LHCN-M2 (cell line): ENCODE measurements around the gene METTL2B. TPM values are rescaled to one million over a fixed set of nuclear protein-coding genes. Genes with fewer than 3 reads are reported as not detected.
"Not testable (repeated sequence)": the region's sequence is repeated elsewhere in the genome, so short reads cannot be mapped to it uniquely, and the experiment has no call there.

ENCODE experiments used
- DNase-seq: peaks from one replicate; pipeline ENCODE4 v3.0.0-alpha.2; 2012; ENCODE audit warnings: low read depth
- total RNA-seq: library from RNA; depleted of rRNA; stranded (reverse); fragments of >200 nt; gene quantifications from 2 replicates; pipeline ENCODE4 v1.2.3, GENCODE V29; 2014

METTL2B gene
- total RNA-seq, 1 experiment from 2014 or later, result 49.5 TPM

DNA sequence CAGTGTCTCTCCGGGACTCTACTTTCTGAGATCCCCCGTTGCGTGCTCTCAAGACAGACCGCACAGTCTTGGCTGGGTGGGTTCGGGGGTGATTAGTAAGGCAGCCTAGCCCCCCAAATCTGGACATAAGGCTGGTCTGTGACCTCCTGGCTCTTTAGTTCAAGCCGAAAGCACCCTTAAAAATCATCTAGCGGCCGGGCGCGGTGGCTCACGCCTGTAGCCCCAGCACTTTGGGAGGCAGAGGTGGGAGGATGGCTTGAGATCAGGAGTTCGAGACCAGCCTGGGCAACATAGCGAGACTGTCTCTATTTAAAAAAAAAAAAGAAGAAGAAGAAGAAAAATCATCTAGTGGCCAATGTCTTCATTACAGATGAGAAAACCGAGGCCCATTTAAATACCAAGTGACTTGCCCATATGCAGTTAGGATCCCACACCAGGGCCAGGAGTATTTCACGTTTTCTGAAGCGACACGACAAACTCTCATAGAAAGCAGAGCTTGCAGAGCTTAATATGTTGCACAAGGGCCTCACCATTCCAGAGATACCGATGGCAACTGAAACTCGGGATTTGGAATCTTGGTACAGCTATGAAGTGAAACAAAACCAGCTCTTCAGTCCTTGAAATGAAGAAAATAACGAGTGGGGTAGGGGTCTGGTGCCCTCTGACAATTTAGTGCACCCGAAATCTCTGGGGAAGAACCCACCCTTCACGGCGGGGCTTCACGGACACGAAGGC is 21.6 kb upstream of the METTL2B start:
- DNase-seq, result peak; percentile 46

DNA sequence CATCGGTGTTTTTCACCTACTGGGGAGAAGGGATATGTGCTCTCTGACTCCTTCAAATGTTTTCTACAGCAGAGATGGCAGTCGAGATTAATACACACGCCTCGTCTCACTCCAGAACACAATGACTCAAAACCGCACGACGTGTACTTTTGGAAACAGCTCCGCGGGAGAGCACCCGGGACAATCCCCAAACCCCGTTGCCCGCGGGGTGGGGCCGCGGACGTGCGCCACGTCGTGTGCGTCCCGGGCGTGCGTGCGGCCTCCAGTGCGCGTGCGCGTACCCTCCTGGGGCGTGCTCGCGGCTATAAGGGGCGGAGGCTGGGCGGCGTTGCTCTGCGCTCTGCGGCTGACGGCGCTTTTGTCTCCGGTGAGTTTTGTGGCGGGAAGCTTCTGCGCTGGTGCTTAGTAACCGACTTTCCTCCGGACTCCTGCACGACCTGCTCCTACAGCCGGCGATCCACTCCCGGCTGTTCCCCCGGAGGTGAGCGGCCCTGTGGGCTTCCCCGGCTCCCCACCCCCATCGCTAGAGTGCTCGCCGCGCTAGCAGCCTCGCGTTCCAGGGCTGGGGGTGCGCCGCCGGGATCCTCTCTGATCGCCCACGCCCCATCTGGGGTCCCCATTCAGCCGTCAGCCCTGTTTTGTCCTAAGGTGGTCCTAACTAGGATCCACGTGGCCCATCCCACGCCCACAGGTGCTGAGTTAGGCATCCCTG is 20.8 kb upstream of the METTL2B start, which contains the start of gene HILPDA:
Gene HILPDA (plus strand): TSS at position 336 of the 712 bp plus-strand sequence. CDS start 1,391 bp downstream, outside the sequence.
- DNase-seq, result peak; percentile 99

DNA sequence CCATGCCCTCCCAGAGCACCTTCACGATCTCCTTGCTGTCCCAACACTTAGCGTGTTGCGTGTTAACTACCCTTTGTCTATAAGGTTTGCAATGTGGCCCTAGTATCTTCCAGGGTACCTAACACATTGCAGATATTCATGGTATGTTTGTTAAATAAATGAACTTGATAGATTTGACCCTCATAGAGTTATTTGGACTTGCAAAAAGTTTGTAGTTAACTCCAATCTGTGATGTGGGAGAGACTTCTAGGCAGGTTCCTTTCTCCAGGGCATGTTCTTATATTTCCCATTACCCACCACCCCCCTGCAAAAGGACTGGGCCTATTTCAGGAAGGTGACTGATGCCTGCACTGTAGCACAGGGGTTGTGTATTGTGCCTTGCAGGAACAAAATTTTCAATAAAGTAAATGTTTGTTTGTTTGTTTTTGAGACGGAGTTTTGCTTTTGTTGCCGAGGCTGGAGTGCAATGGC is 20.3 kb upstream of the METTL2B start:
- DNase-seq, result no peak

DNA sequence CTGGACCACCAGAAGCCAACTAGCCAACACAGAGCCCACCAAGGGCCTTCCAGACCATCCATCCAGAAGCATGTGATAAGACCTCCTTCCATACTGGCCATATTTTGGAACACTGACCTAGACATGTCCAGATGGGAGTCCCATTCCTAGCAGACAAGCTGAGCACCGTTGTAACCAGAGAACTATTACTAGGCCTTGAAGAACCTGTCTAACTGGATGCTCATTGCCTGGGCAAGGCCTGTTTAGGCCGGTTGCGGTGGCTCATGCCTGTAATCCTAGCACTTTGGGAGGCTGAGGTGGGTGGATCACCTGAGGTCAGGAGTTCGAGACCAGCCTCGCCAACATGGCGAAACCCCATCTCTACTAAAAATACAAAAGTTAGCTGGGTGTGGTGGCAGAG is 19.2 kb upstream of the METTL2B start:
- not testable (repeated sequence) for DNase-seq

DNA sequence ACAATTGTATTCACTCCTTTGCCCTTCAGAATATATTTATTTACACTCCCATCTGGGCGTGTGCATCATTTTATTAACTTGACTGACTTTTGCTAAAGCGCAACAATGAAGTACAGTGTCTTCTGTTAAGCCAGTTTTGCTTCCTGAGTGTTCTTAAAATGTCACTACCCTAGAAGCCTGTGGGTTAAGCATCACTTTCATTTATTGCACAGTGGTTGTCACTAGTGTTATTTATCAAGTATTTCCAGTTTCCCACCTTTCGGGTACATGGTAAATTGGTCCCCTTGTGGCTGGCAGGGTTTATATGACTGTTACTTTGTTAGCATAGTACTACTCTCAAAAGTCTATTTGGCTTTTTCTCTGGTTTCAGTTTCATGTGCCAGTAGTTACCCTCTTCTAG is 17.6 kb upstream of the METTL2B start:
- DNase-seq, result no peak

DNA sequence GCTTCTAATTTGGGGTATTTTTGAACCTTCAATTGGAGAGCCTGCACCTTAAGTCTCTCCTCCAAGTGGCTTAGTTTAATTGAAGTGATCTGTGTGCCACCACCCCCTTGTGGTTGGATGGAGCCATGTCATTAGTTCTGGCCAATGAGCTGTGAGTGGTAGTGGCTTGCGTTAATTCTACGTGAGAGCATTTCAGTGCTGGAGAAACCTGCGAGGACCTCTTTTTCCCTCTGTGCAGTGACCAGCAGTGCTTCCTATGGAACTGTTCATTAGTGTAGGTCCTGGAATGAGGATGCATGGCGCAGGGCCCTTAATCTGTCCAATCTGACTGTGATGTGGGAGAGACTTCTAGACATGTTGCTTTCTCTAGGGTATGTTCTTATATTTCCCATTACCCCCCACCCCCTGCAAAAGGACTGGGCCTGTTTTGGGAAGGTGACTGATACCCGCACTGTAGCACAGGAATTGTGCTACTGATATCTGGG is 17.1 kb upstream of the METTL2B start:
- peak; percentile 70 for DNase-seq

DNA sequence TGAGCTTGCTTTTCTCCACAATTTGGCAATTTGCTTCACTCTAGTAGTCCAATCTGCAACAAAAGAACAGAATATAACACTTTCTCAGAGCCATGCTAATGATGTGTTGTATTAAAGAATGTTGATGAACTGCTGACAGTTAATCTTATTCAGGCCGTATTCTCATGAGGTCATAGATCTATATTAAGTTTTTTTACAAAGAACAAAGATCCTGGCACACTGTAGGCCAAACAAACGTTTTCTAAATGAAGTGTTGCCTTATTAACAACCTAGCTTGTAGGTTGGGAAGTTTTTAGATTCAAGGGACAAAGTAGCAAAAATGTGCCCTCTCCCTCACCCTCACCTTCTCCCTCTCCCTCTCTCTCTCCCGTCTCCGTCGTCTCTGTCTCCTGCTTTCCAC is 14.1 kb upstream of the METTL2B start:
- no peak for DNase-seq

DNA sequence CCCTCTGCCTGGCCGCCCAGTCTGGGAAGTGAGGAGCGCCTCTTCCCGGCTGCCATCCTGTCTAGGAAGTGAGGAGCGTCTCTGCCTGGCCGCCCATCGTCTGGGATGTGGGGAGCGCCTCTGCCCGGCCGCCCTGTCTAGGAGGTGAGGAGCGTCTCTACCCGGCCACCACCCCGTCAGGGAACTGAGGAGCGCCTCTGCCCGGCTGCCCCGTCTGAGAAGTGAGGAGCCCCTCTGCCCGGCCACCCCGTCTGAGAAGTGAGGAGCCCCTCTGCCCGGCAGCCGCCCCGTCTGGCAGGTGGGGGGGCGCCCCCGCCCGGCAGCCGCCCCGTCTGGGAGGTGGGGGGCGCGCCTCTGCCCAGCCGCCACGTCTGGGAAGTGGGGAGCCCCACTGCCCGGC is 13.2 kb upstream of the METTL2B start:
- DNase-seq, result not testable (repeated sequence)

DNA sequence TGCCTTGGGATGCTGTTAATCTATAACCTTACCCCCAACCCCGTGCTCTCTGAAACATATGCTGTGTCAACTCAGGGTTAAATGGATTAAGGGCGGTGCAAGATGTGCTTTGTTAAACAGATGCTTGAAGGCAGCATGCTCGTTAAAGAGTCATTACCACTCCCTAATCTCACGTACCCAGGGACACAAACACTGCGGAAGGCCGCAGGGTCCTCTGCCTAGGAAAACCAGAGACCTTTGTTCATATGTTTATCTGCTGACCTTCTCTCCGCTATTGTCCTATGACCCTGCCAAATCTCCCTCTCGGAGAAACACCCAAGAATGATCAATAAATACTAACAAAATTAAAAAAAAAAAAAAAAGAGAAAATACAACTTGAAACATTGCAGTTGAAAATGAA is 12.6 kb upstream of the METTL2B start:
- DNase-seq, result not testable (repeated sequence)

DNA sequence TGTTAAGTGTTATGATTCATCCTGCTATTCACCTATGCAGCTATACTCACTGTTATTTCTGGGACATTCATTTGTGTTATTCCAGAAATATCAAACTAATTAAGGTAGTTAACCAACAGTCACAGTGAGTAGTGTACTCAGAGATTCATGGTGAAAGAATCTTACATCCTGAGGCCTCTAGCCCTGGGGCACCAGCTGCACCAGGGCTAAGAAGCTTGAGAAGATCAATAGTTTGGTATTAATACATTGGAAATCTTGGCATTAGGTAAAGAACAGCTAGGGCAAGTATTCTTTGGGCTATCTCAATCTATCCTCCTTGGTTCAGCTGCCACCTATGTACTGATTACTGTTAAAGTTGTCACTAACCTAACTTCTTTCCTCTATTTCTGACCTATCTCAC is 9.7 kb upstream of the METTL2B start:
- not testable (repeated sequence) for DNase-seq

DNA sequence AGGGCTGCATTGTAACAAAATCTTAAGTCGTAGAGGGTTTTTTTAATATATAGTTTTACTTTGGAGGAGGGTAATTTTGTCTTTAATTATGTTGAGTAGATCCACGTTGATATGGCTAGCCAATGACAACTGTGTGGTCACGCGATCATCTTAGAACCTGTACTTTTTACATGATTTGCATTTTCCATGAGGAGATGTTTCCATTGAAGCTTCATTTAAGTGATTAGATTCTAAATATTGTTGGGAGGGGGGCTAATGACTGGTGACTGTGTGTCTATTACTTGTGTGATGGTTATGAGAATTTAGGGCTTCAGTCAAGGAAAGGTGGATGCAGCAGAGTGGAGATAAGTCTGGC is 765 bp downstream of the METTL2B start:
- peak; percentile 7 for DNase-seq

DNA sequence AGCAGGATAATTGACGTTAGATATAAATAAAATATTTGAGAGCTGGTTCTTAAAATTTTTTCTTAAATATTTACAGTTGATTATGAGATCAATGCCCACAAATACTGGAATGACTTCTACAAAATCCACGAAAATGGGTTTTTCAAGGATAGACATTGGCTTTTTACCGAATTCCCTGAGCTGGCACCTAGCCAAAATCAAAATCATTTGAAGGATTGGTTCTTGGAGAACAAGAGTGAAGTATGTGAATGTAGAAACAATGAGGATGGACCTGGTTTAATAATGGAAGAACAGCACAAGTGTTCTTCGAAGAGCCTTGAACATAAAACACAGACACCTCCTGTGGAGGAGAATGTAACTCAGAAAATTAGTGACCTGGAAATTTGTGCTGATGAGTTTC is 2.5 kb downstream of the METTL2B start:
- DNase-seq, result not testable (repeated sequence)

DNA sequence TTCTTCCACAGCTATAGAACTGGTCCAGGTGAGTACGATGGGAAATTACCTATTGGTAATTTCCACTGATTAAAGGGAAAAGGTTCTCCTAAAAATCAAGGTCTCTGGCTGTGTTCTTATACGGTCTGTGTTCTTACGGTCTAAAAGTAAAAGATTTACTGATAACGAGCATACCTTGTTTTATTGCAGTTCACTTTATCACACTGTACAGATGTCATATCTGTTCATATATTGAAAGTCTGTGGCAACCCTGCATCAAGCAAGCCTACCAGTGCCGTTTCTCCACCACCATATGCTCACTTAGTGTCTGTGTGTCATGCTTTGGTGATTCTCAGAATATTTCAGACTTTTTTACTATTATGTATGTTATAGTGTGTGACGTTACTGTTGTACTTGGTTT is 11.6 kb downstream of the METTL2B start:
- not testable (repeated sequence) for DNase-seq

DNA sequence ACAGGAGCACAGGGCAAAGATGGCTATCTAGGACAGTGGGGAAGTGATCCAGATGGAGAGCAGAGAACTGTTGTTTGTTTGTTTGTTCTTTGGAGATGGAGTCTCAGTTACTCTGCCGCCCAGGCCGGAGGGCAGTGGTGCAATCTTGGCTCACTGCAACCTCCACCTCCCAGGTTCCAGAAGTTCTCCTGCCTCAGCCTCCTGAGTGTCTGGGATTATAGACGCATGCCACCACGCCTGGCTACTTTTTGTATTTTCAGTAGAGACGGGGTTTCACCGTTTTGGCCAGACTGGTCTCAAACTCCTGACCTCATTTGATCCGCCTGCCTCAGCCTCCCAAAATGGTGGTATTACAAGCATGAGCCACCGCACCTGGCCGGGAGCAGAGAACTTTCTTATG is 20.9 kb downstream of the METTL2B start:
- DNase-seq, result no peak

DNA sequence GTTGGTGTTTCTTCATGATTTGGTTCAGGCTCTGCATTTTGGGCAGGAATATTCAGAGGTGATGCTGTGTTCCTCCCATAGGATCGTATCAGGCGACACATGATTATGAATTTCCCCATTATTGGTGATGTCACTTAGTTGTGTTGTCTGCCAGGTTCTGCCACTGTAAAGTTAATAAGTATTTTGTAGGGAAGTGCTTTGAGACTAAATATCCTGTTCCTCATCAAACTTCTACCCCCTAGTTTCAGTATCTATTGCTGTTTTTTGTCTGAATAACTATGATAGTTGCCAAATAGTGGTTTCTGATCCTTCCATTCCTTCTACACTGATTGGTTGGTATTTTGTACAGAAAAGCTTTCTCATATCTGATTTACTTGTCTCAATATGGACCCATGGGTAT is 28.9 kb downstream of the METTL2B start:
- DNase-seq, result not testable (repeated sequence)

DNA sequence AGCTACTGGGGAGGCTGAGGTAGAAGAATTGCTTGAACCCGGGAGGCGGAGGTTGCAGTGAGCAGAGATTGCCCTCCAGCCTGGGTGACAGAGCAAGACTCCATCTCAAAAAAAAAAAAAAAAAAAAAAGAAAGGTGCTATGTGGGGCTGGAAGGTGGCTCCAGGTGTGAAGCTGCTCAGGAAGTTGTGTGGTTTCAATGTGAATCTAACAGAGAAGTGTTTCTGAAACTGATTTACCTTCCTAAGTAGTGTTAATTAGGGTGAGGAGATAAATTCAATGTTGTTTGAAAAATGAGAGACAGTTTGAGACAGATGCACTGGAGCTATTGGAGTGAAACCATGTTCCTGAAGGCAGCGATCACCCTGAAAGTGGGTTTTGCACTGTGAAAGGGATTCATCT is 30.3 kb downstream of the METTL2B start:
- not testable (repeated sequence) for DNase-seq

DNA sequence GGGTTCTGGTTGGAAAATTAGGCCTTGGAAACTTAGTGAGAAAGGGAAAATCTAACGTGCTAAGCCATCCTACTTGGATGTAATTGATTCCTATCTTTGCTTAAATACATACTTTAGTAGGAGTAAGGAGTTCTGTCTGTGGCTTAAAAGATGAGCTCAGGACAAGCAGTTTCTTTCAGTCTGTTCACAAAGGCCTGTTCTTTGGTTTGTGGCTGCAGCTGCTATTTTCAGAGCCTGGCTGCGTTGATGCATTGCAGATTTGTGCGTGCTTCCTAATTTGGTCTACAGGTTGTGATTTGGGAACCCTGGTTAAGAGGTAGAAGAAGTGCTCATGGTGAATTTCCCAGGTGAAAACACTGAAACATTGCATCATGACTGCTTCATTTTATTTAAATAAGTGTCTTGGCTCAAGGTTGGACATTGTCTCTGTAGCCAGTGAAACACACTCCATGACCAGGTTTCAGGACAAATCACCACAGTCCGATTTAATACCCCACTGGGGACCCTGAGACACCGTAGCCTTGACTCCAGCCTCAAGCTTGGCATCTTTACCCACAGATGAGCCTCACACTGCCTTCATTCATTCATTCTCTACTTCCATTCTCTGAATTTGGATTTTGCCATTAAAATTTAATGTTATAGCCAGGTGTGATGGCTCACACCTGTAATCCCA is 30.9 kb downstream of the METTL2B start:
- not testable (repeated sequence) for DNase-seq

DNA sequence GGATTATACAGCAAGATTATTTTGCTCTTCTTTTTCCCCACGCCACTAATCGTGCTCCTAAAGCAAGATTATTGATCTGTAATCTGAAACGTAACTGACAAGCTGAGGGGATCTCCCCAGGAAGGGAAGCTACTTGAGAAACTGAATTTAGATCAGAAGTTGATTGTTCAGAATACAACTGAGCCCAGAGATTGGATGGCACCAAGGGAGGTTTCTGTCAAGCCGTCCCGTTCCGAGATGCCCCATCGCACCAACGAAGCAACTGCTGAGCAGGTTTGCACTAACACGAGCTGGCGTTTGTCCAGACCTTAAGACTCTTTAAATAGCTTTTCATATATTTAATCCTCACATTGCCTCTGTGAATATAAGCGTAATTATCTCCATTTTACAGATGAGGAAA is 35.1 kb downstream of the METTL2B start:
- DNase-seq, result not testable (repeated sequence)

DNA sequence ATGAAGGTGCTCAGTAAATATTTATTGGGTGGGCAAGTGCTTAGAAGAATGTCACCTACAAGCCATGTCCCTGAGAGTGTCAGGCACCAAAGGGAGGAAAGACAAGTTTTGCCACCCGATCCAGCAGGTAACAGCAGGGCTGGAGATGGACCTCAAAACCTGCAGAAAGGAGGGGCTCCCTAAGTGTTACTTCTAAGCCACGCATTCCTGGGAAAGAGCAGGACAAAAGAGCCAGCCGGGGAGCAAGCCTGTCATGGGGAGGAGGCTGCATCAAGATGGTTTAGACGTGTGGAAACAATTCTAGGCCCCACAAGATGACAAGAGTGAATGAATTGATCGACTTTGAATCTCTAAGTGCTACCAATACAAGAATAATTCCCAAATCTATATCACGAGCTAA is 38.7 kb downstream of the METTL2B start:
- DNase-seq, result not testable (repeated sequence)

DNA sequence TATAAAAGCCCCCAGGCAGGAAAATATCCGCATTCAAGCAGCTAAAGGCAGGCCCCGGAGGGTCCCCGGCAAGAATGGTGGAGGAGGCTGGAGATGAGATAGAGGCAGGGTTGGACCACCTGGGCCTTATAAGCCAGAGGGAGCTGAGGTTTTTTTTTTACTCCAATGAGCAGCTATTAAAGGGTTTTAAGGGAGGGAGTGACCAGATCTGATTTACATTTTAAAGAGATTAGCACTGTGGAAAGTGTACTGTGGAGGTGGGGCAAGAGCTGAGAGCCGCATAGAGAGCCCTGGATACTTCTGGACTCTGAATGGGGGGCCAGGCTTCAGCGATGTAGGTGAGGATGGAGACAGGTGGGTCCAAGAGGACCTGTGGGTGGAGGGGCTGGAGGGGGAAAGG is 40.5 kb downstream of the METTL2B start:
- DNase-seq, result not testable (repeated sequence)

DNA sequence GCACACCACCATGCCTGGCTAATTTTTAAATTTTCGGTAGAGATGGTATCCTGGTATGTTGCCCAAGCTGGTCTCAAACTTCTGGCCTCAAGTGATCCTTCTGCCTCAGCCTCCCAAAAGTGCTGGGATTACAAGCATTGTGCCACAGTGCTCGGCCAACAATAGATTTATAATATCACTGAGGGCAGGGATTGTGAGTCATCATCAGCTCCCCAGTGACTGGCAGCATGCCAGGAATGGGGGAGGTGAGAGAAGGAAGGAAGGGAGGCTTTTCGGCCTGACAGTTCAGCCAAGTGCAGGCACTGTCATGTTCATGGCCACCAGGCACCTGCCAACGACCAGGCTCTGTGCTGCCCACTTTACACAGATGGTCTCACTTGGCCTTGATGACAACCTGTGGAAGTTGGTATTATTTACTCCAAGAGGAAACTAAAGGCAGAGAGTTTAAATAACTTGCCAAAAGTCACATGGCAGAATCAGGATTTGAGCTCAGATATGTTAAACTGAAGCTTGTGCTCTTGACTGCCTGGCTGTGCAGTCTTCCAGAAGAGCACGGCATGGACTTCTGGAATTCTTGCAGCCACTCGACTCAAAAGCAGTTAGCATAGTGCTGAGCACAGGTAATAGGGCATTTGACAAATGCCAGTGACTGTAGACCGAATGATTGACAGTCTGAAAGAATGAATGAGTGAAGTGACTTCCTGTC is 46.8 kb downstream of the METTL2B start:
- peak; percentile 87 for DNase-seq
